Glutamatergic neuron (in vitro differentiated cells): Measurements from ENCODE around the gene HDGFL2. TPM values are rescaled to one million over a fixed set of nuclear protein-coding genes. Genes with fewer than 3 reads are reported as not detected.

Experiments used
- DNase-seq: peaks from one replicate; pipeline ENCODE4 v3.0.0; 2022
- H3K27ac Mint-ChIP-seq: one replicate; pipeline ENCODE4 v1.8.0; 2020; ENCODE audit warnings: mild to moderate bottlenecking, mixed read lengths, inconsistent platforms; ENCODE audit not compliant: unreplicated experiment
- H3K27me3 Mint-ChIP-seq: one replicate; pipeline ENCODE4 v1.8.0; 2020; ENCODE audit warnings: mild to moderate bottlenecking, moderate library complexity, mixed read lengths, inconsistent platforms; ENCODE audit not compliant: unreplicated experiment
- H3K36me3 Mint-ChIP-seq: one replicate; pipeline ENCODE4 v1.8.0; 2020; ENCODE audit warnings: mild to moderate bottlenecking, mixed read lengths, inconsistent platforms; ENCODE audit not compliant: unreplicated experiment
- H3K4me1 Mint-ChIP-seq: one replicate; pipeline ENCODE4 v1.8.0; 2020; ENCODE audit warnings: mild to moderate bottlenecking, low read depth, mixed read lengths, inconsistent platforms; ENCODE audit not compliant: unreplicated experiment
- H3K4me3 Mint-ChIP-seq: one replicate; pipeline ENCODE4 v1.8.0; 2020; ENCODE audit warnings: mild to moderate bottlenecking, mixed read lengths, inconsistent platforms; ENCODE audit not compliant: unreplicated experiment
- H3K9me3 Mint-ChIP-seq: one replicate; pipeline ENCODE4 v1.8.0; 2020; ENCODE audit warnings: mild to moderate bottlenecking, moderate library complexity, mixed read lengths, inconsistent platforms; ENCODE audit not compliant: unreplicated experiment
- CTCF ChIP-seq: fragments of 200-600 bp; sonication (generic); IDR thresholded peaks from one replicate; pipeline ENCODE4 v1.5.0; 2021; ENCODE audit not compliant: partially characterized antibody, unreplicated experiment
- total RNA-seq: library from RNA; stranded (reverse); fragmentation: NEBNext Ultra II Directional; extraction: Animal tissue kit (Norgen Biotek cat#: 25700); gene quantifications from one replicate; pipeline ENCODE4 v1.2.1, GENCODE V29; 2021; ENCODE audit not compliant: unreplicated experiment

HDGFL2 gene
- total RNA-seq, 1 donor from 2014 or later = 118 TPM

- DNase-seq = no peak
- H3K4me3 Mint-ChIP-seq = no peak overlapping the region
- peak overlapping the region; percentile 48 for H3K27ac Mint-ChIP-seq
- H3K36me3 Mint-ChIP-seq = no peaks in the 10 kb centered on the region
- H3K9me3 Mint-ChIP-seq = peaks cover 3% of the 10 kb centered on the region
- peaks cover 7% of the 10 kb centered on the region for H3K4me1 Mint-ChIP-seq
- no peak for TF ChIP-seq CTCF
- peaks cover 10% of the 10 kb centered on the region for H3K27me3 Mint-ChIP-seq
Measured at GRCh38 chr19:4503132-4503824, 31.2 kb downstream of the HDGFL2 start.

DNA sequence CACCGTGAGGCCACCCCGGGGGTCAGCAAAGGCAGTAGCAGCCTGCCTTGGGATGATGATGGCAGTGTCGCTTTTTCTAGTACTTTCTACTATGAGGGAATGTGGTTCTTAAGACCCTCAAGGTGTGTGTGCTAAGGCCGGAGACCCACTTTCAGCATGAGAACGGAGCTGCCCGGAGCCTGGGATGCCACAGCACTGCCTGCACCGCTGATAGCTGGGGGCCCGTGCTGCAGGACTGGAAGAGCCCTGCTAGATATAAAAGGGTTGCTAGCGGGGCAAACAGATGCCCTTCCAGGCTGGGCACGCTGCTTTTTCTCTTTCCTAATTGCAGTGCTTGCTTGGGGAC, 31.7 kb downstream of the HDGFL2 start:
- Mint-ChIP-seq H3K9me3 (peaks cover 3% of the 10 kb centered on the region), H3K36me3 (no peaks in the 10 kb centered on the region), H3K4me1 (peaks cover 7% of the 10 kb centered on the region), H3K27ac (peak overlapping the region; percentile 48), H3K4me3 (no peak overlapping the region), H3K27me3 (peaks cover 12% of the 10 kb centered on the region)
- DNase-seq = no peak
- no peak for TF ChIP-seq CTCF

DNA sequence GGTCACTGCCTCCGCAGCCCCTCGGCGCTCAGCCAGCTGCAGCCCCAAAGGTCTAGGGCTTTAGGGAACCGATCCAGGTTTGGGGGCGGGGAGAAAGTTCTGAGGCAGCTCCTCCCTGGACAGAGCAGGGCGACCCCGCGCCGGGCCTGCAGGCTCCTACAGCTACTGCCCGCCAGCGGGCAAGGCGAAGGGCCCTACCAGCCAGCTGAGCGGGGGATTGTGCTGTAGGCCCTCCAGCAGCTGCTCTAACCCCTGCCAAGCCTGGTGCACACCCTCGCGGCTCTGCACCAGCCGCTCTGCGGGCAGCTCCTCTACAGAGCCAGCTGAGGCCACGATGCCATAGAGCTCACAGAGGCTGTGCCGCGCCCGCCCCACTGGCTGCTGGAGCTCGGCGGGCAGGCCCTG, 32.2 kb downstream of the HDGFL2 start:
- TF ChIP-seq CTCF = no peak
- Mint-ChIP-seq H3K4me1 (peaks cover 7% of the 10 kb centered on the region), H3K9me3 (peaks cover 3% of the 10 kb centered on the region), H3K27ac (no peak overlapping the region), H3K4me3 (no peak overlapping the region), H3K27me3 (peaks cover 12% of the 10 kb centered on the region), H3K36me3 (no peaks in the 10 kb centered on the region)
- DNase-seq = no peak

DNA sequence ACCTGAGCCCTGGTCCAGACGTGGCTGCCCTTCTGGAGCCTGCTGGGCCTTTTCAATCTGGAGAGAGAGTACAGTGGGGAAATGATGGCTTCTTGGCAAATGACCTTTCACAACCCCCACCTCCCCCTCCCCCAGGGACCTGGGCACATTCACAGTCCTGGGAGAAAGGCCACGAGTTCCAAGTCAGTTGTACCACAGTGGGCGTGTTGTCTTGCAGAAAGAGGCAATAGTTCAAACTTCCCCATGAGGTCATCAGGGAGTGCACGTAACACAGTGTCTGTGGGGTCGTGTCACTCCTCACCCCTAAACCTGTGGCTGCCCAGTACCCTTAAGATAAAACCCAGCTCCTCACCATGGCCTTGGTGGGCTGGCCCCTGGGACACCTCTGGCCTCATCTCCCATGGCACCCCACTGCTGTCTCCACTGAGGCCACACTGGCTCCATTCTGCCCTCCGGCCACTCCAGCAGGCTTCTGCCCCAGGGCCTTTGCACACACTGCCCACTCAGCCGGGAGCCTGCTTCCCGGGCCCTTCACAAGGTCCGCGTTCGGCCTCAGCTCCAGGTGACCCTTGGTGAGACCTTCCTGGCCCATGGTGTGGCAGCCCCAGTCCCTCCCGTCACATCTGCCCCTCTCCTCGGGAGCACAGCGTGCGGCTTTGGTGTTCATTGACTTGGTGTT, 32.9 kb downstream of the HDGFL2 start:
- H3K27me3 Mint-ChIP-seq = peaks cover 12% of the 10 kb centered on the region
- peaks cover 3% of the 10 kb centered on the region for H3K9me3 Mint-ChIP-seq
- H3K27ac Mint-ChIP-seq = no peak overlapping the region
- H3K4me1 Mint-ChIP-seq = peaks cover 7% of the 10 kb centered on the region
- H3K36me3 Mint-ChIP-seq = no peaks in the 10 kb centered on the region
- no peak for DNase-seq
- no peak for TF ChIP-seq CTCF
- no peak overlapping the region for H3K4me3 Mint-ChIP-seq

DNA sequence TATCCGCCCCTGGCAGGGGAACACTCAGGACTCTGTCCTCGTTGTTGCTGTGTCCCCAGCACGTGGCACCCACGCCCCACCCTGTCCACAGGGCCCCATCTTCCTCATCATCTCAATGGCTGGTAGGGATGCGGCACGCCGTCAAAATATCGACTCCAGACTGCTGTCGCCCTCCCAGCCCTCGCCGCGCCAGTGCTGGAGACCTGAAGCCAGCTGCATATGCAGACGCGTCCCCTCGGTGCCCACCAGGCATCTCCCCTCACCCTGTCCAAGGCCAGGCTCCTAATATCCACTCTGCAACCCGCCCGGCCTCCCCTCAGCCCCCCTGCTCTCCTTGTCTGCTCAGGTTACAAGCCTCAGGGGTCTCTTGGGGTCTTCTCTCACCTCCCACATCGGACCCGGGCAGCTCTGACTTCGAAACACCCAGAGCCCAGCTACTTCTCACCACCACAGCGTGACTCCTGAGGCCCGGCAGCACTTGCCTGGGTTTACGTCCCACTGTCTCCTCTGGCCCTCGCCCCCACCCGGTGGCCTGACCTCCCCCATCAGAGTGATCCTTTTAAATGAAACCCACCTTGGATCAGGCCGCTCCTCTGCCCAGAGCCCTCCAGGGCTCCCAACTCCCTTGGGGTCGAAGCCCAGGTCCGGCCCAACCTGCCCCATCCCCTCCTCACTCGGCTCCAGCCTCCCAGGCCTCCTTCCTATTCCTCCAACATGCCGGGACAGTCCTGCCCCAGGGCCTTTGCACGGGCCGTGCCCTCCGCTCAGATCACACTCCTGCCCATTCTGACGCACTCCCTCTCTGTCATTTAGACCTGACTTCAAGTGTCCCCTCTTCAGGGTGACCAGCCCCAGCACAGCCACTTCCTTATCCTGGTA, 33.7 kb downstream of the HDGFL2 start:
- no peak for DNase-seq
- Mint-ChIP-seq H3K27ac (peak overlapping the region; percentile 36), H3K4me3 (peak overlapping the region; percentile 69)

More for the DNA sequence above, 33.7 kb downstream of the HDGFL2 start:
- Mint-ChIP-seq H3K36me3 (no peaks in the 10 kb centered on the region), H3K9me3 (peaks cover 3% of the 10 kb centered on the region), H3K4me1 (peaks cover 7% of the 10 kb centered on the region), H3K27me3 (peaks cover 12% of the 10 kb centered on the region)
- TF ChIP-seq CTCF = no peak
